KOPT-K1 (cell line): ENCODE data around the gene RHO.
"Not testable (repeated sequence)": the region's sequence is repeated elsewhere in the genome, so short reads cannot be mapped to it uniquely, and the experiment has no call there.

Experiments used
- H3K27ac ChIP-seq: fragments of 200-600 bp; sonication (generic); 2 replicates; pipeline ENCODE4 v1.5.1; 2016; ENCODE audit warnings: antibody characterized with exemption, mild to moderate bottlenecking, low read depth, low read length; ENCODE audit not compliant: poor library complexity, severe bottlenecking
- H3K36me3 ChIP-seq: fragments of 200-600 bp; sonication (generic); 2 replicates; pipeline ENCODE4 v1.5.1; 2017; ENCODE audit warnings: antibody characterized with exemption, mild to moderate bottlenecking, low read length, moderate library complexity; ENCODE audit not compliant: insufficient read depth
- H3K9me3 ChIP-seq: fragments of 200-600 bp; sonication (generic); 2 replicates; pipeline ENCODE4 v1.5.1; 2017; ENCODE audit warnings: antibody characterized with exemption, low read length, mild to moderate bottlenecking; ENCODE audit not compliant: insufficient read depth, poor library complexity, severe bottlenecking

RHO gene

DNA sequence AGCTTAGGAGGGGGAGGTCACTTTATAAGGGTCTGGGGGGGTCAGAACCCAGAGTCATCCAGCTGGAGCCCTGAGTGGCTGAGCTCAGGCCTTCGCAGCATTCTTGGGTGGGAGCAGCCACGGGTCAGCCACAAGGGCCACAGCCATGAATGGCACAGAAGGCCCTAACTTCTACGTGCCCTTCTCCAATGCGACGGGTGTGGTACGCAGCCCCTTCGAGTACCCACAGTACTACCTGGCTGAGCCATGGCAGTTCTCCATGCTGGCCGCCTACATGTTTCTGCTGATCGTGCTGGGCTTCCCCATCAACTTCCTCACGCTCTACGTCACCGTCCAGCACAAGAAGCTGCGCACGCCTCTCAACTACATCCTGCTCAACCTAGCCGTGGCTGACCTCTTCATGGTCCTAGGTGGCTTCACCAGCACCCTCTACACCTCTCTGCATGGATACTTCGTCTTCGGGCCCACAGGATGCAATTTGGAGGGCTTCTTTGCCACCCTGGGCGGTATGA is at the start of gene RHO:
Gene RHO (plus strand): TSS at position 51 of the 512 bp plus-strand sequence. CDS start 95 bp downstream, at position 146.
- Histone ChIP-seq H3K27ac (no peak within 1 kb of the TSS), H3K9me3 (no peaks in the 10 kb centered on the region), H3K36me3 (no peaks in the 10 kb centered on the region)

GRCh38 chr3:129481225-129481765 is 47.1 kb upstream of the RHO start:
- not testable (repeated sequence) for H3K27ac ChIP-seq, H3K9me3 ChIP-seq
- peaks cover 94% of the 10 kb centered on the region for H3K36me3 ChIP-seq

DNA sequence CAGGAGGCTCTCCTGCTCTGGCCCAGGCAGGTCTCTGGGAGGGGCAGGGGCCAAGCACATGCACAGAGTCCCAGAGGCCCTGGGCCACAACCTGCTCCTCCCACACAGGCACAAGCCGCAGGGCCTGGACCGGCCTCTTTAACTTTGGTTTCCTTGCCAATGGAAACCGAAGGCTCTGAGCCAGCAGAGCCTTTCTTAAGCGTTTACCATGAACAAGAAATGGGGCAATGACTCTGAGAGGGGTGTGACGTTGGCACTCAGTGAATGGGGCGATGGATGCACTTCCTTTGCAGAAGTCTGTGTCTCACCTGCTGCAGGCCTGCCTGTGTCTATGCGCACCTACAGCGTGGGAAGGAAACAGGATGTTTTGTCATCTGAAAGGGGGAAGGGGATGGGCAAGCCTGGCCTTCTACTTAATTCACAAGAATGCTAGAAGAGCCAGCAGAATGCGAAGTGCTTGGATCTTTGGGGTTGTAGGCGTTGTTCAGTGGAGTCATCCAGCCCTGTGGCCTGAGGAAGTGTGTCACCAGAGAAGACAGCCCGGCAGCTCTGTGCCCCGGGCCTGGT is 46.6 kb upstream of the RHO start:
- Histone ChIP-seq H3K27ac (no peak overlapping the region), H3K36me3 (peaks cover 94% of the 10 kb centered on the region), H3K9me3 (no peaks in the 10 kb centered on the region)

DNA sequence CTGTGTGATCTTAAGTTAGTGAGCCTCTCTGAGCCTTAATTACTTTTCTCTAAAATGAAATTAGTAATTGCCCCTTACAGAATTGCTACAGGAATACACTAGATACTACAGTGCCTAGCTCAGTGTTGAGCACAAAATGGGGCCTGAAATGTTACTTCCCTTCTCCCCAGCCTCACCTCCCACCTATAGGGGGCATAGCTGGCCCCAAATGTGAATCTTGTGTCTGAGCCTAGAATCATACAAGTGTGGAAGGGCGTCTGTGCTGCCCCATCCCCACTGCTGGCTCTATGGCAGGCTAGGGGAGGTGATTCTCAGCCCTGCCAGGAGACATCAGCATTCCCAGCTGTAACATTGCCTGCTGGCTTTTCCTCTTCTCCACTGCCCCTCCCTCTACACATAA is 45.7 kb upstream of the RHO start:
- H3K9me3 ChIP-seq = no peaks in the 10 kb centered on the region
- no peak overlapping the region for H3K27ac ChIP-seq
- H3K36me3 ChIP-seq = peaks cover 86% of the 10 kb centered on the region

GRCh38 chr3:129483870-129484269 is 44.6 kb upstream of the RHO start:
- Histone ChIP-seq H3K9me3 (no peaks in the 10 kb centered on the region), H3K27ac (no peak overlapping the region), H3K36me3 (peaks cover 74% of the 10 kb centered on the region)

GRCh38 chr3:129485146-129485545 is 43.3 kb upstream of the RHO start:
- H3K36me3 ChIP-seq = peaks cover 68% of the 10 kb centered on the region
- H3K9me3 ChIP-seq, H3K27ac ChIP-seq: not testable (repeated sequence)

DNA sequence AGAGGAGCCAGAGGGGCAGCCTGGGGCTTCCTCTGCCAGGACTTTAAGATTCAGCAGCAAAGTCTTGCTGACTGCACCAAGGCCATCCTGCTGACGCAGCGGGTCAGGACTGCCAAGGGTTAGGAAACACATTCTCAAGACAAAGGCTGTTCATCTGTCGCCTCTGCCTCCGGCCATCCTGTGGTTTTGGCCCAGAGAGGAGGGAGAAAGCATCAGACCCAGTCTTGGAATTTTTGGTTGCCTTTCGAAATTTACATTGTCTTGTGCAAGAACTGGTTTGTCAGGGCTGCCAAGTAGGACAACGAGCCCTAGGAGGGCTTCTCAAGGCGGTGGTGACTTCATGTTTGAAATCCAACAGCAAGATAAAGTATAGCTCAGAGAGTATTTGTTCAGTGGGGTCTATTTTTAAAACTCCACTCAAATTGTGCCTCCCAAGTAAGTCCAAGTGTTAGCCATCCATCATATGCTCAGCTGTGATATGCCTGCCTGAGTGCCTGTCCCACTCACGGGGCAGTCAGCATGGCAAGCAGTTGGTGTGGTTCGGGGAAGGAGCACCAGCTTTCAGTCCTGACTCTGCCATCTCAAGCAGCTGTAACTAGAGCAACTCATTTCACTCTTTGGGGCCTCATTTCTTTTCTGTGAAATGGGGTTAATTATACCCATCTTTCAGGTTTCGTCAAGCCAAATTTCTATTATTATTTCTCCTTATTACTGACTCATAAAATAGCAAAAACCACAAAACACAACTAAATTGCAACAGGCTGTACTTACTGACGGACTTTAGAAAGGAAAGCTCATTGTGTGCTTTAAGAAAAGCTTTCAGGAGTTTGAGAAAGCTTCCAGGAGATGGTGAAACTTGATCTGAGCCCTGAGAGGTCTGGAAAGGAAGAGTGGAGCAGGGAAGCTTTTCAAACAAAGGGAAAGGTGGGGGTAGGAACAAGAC is 42.4 kb upstream of the RHO start:
- H3K27ac ChIP-seq = no peak overlapping the region
- H3K9me3 ChIP-seq = no peaks in the 10 kb centered on the region
- peaks cover 63% of the 10 kb centered on the region; the same call in 1 of the 2 replicates for H3K36me3 ChIP-seq

GRCh38 chr3:129486664-129487035 is 41.8 kb upstream of the RHO start:
- H3K9me3 ChIP-seq = no peaks in the 10 kb centered on the region
- no peak overlapping the region for H3K27ac ChIP-seq
- H3K36me3 ChIP-seq = peaks cover 61% of the 10 kb centered on the region; the same call in 1 of the 2 replicates

DNA sequence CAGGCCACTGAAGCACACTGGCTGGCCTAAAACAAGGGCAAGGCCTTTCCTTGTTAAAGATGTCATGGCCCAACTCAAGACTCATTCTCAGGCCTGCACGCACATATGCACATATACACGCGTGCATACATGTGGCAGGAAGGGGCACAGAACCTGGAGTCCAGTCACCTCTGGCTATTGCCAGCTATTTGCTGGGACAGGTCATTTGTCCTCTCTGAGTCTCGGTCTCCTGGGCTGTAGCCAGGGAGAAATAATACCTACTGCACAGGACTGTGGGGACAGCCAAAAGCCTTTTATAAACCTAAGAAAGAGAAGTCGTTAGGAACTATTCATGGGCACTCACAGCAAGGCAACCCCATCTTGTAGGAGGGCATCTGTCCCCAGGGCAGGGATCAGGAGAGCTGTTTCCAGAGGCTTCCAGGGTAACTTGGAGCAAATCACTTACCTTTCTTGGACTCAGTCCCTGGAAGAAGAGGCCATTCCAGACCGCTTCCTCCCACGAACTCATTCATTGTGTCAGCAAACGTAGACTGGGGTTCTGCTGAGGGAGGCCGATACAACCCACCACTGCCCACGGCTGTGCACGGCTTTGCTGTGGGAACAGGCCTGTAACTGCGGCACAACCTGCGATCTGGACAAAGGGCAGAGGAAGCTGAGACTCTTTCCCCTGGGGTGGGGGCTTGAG is 41.1 kb upstream of the RHO start:
- H3K27ac ChIP-seq = no peak overlapping the region
- peaks cover 61% of the 10 kb centered on the region; the same call in 1 of the 2 replicates for H3K36me3 ChIP-seq
- H3K9me3 ChIP-seq = no peaks in the 10 kb centered on the region

- H3K27ac ChIP-seq = not testable (repeated sequence)
- peaks cover 61% of the 10 kb centered on the region; the same call in 1 of the 2 replicates for H3K36me3 ChIP-seq
Measured at GRCh38 chr3:129487868-129488335, 40.5 kb upstream of the RHO start.

DNA sequence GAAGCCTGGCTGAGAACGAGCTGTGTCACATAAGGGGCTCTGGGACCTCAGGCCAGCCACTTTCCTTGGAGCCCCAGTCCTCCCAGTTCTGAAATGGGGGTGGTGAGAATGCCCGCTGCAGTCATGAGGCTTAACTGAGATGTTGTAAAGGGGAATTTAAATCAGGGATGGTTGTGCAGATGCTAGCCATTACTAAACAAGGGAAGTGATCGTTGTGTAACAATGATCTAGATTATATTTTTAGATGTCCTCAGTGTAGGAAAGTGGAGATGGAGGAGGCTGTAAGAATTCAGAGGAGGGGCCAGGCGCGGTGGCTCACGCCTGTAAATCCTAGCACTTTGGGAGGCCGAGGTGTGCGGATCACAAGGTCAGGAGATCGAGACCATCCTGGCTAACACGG is 39.2 kb upstream of the RHO start:
- H3K27ac ChIP-seq, H3K9me3 ChIP-seq: not testable (repeated sequence)
- H3K36me3 ChIP-seq = peaks cover 63% of the 10 kb centered on the region; the same call in 1 of the 2 replicates

More at GRCh38 chr3:129487868-129488335, 40.5 kb upstream of the RHO start:
- H3K9me3 ChIP-seq = not testable (repeated sequence)

DNA sequence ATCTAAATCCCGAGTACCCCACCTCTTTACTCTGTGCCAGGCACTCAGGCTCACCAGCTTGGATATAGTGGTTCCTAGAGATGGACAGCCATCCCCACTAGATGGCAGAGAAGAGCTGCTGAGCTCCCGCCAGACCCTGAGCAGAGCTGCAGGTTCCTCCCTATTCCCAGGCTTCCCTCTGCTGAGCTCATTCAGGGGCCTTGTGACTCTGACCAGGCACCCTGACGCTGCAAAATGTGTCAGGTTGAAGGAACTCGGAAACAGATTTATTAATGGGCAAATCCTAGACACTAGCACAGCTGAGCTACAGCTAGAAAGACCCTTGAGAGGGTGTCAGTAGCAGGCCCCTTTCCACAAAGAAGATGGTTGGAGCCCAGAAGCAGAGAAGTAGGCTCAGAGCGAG is 38.2 kb upstream of the RHO start:
- Histone ChIP-seq H3K27ac (no peak overlapping the region), H3K36me3 (peaks cover 62% of the 10 kb centered on the region; the same call in 1 of the 2 replicates), H3K9me3 (no peaks in the 10 kb centered on the region)

DNA sequence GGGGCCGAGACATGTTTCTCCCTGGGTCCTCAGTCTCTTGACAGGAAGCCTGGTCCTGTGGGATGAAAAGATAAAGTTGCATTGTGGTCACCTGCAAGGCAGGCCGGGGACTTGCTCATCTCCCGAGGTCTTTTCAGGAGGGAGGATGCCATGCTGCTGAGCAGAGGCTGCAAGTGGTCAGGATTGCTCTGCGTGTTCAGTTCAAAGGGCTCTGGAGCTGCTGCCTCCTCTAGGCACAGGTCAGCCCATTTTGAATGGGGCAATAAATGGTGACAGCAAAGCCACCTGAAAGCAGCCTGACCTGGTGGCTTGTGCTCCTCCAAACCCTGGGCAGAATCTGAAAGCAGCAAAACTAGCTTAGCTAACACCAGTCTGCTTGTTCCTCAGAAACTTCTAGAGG is 37.4 kb upstream of the RHO start:
- peaks cover 60% of the 10 kb centered on the region; the same call in 1 of the 2 replicates for H3K36me3 ChIP-seq
- H3K9me3 ChIP-seq, H3K27ac ChIP-seq: not testable (repeated sequence)

GRCh38 chr3:129491794-129492193 is 36.6 kb upstream of the RHO start:
- no peak overlapping the region for H3K27ac ChIP-seq
- peaks cover 53% of the 10 kb centered on the region; the same call in 1 of the 2 replicates for H3K36me3 ChIP-seq
- no peaks in the 10 kb centered on the region for H3K9me3 ChIP-seq
